Ishikawa (cell line): Measurements from ENCODE around the gene GGT6.

Source experiments
- CEBPB ChIP-seq: IDR thresholded peaks from 2 replicates; pipeline ENCODE4 v1.6.1; 2012
- TAF1 ChIP-seq: IDR thresholded peaks from 2 replicates; pipeline ENCODE4 v1.6.1; 2012; ENCODE audit warnings: low read depth, mild to moderate bottlenecking
- YY1 ChIP-seq: IDR thresholded peaks from 2 replicates; pipeline ENCODE4 v1.6.1; 2012; ENCODE audit warnings: low read depth

- TF ChIP-seq TAF1: no peak
- TF ChIP-seq YY1: no peak
- no peak for TF ChIP-seq CEBPB
Observed at GRCh38 chr17:4520060-4520893, 40.1 kb downstream of the GGT6 start.
